Epithelial cell of prostate (primary cell): Measurements from ENCODE around the gene ZBTB47.

ENCODE experiments used
- DNase-seq: peaks from one replicate; pipeline ENCODE4 v3.0.0-alpha.2; 2011; ENCODE audit warnings: low read depth, low spot score
- H3K27ac ChIP-seq: fragments of 450-650 bp; 2 replicates; pipeline ENCODE4 v1.5.1; 2017; ENCODE audit warnings: mild to moderate bottlenecking

Gene ZBTB47

GRCh38 chr3:42707620-42708355, 54.3 kb downstream of the ZBTB47 start:
- no peak for DNase-seq
- H3K27ac ChIP-seq: no peak overlapping the region

- no peak for DNase-seq
Observed at GRCh38 chr3:42708611-42709151, 55.2 kb downstream of the ZBTB47 start.

GRCh38 chr3:42709621-42710020, 56.1 kb downstream of the ZBTB47 start:
- DNase-seq: no peak
- no peak overlapping the region for H3K27ac ChIP-seq

More at GRCh38 chr3:42708611-42709151, 55.2 kb downstream of the ZBTB47 start:
- H3K27ac ChIP-seq: no peak overlapping the region

GRCh38 chr3:42710323-42711021, 57.0 kb downstream of the ZBTB47 start:
- H3K27ac ChIP-seq: no peak overlapping the region
- DNase-seq: no peak

GRCh38 chr3:42711491-42712343, 58.2 kb downstream of the ZBTB47 start:
- DNase-seq: no peak
- no peak overlapping the region for H3K27ac ChIP-seq

GRCh38 chr3:42712344-42712648, 58.8 kb downstream of the ZBTB47 start:
- DNase-seq: no peak
- no peak overlapping the region for H3K27ac ChIP-seq

GRCh38 chr3:42712688-42713372, 59.3 kb downstream of the ZBTB47 start:
- no peak overlapping the region for H3K27ac ChIP-seq
- DNase-seq: no peak

- no peak for DNase-seq
Observed at GRCh38 chr3:42713747-42714146, 60.2 kb downstream of the ZBTB47 start.

GRCh38 chr3:42714171-42714852, 60.8 kb downstream of the ZBTB47 start:
- no peak overlapping the region for H3K27ac ChIP-seq
- no peak for DNase-seq

More at GRCh38 chr3:42713747-42714146, 60.2 kb downstream of the ZBTB47 start:
- no peak overlapping the region for H3K27ac ChIP-seq
